ENCODE results near the gene CATSPER1.

DNA sequence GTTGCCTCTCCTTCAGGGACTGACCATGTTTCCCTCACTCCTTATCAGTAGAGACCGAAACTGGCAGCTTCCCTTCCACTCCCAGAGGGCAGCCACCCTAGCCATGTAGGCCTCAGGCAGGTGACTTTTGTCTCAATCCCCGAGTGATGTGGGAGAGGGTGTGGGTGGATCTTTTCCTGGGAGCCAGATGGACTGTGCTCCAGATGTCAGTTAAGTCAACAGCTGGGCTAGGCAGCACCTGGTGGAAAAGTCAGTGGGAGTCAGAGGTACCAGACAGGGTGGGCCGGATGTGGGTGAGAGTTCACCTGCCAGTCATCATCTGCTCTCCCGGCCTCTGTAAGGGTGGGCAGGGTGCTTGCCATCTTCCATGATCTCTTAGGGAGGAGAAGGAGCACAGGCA is 22.1 kb downstream of the CATSPER1 start:
- TF ChIP-seq, protein P1, sequence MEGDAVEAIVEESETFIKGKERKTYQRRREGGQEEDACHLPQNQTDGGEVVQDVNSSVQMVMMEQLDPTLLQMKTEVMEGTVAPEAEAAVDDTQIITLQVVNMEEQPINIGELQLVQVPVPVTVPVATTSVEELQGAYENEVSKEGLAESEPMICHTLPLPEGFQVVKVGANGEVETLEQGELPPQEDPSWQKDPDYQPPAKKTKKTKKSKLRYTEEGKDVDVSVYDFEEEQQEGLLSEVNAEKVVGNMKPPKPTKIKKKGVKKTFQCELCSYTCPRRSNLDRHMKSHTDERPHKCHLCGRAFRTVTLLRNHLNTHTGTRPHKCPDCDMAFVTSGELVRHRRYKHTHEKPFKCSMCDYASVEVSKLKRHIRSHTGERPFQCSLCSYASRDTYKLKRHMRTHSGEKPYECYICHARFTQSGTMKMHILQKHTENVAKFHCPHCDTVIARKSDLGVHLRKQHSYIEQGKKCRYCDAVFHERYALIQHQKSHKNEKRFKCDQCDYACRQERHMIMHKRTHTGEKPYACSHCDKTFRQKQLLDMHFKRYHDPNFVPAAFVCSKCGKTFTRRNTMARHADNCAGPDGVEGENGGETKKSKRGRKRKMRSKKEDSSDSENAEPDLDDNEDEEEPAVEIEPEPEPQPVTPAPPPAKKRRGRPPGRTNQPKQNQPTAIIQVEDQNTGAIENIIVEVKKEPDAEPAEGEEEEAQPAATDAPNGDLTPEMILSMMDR (IDR thresholded peaks at IDR 0.05) = no peak
- no peak for TF ChIP-seq POLR2A (IDR thresholded peaks at IDR 0.05)
- TF ChIP-seq EP300 (IDR thresholded peaks at IDR 0.05) = no peak
